HS-27A (cell line): ENCODE measurements around the gene IL13RA1.
A peak's percentile ranks its signal among the peaks of the same experiment; 100 is the strongest.
"Not testable (repeated sequence)": the region's sequence is repeated elsewhere in the genome, so short reads cannot be mapped to it uniquely, and the experiment has no call there.

Experiments used
- DNase-seq: peaks from one replicate; pipeline ENCODE4 v3.0.0-alpha.2; 2012; ENCODE audit warnings: low read depth, missing footprints

The IL13RA1 gene

DNA sequence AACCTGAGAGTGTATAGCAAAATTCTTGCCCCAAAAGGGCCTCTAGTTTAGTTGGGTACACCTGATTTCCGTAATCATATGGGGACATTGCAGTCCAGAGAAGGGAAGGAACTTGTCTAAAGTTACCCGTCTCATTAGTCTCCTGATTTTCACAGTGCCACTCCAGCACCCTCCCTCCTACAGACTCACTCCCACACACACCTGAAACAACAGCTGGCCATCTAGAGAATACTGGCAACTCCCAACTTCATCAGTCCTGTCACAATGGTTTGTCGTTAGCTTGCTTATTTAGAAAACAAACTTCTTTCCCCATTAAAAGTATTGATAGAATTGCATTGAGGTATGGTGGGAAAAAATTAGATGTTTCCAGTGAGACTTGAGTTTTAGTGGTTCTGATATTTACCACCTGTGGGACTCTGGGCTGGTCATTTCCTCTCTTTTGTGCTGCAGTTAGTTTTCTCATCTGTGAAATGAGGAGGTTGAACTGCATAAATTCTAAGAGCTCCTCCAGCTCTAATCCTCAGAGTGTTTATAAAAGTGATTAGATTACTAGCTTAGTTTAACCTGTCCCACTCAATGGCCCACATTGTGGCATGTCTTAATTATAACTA lies 1.7 kb downstream of the IL13RA1 start:
- no peak for DNase-seq

DNA sequence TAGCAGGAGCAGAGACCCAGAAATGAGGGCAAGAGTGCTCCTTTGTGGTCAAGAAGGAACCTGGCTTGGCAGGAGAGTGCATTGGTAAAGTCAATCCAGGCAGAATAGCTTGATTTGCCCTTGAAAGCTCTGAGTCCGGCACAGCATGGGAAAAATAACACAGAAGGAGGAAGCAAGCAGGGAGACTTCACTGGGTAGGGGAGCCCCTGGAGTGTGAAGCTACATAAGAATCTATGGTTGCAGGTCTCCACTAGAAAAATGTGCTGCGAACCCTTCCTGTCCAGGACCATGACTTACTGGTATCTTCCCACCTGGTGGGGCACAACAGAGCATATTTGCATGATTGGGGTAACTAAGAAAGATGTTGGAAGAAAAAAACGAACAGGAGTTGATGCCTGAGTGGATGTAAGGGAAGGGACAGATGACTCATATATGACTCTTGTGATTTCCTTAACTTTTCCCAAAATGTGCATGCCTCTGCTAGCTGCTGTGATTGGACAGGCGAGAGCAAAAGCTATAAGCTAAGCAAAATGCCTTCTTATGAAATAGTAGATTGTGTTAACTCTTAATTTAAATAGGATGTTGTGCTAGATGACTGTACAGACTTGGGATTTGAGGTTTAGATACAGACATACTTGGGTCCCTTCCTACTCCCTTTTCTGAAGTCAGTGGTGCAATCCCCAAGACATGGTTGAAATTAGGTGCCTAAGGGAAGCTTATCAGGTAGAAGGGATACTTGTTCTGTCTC lies 3.3 kb downstream of the IL13RA1 start:
- peak; percentile 46 for DNase-seq

DNA sequence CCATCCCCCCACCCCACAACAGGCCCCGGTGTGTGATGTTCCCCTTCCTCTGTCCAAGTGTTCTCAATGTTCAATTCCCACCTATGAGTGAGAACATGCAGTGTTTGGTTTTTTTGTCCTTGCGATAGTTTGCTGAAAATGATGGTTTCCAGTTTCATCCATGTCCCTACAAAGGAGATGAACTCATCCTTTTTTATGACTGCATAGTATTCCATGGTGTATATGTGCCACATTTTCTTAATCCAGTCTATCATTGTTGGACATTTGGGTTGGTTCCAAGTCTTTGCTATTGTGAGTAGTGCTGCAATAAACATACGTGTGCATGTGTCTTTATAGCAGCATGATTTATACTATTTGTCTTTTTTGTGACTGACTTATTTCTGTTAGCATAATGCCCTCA lies 5.1 kb downstream of the IL13RA1 start:
- not testable (repeated sequence) for DNase-seq

DNA sequence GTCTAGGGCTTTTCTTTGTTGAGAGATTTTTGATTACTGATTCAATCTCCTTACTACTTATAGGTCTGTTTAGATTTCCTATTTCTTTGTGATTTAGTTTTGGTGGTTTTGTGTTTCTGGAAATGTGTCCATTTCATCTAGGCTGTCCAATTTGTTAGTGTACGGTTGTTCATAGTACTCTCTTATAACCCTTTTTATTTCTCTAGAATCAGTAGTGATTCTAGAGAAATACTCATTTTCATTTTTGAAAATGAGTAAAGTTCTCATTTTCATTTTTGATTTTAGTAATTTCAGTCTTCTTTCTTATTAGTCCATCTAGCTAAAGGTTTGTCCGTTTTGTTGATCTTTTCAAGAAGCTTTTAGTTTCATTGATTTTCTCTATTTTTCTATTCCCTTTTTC lies 7.5 kb downstream of the IL13RA1 start:
- DNase-seq, result no peak

DNA sequence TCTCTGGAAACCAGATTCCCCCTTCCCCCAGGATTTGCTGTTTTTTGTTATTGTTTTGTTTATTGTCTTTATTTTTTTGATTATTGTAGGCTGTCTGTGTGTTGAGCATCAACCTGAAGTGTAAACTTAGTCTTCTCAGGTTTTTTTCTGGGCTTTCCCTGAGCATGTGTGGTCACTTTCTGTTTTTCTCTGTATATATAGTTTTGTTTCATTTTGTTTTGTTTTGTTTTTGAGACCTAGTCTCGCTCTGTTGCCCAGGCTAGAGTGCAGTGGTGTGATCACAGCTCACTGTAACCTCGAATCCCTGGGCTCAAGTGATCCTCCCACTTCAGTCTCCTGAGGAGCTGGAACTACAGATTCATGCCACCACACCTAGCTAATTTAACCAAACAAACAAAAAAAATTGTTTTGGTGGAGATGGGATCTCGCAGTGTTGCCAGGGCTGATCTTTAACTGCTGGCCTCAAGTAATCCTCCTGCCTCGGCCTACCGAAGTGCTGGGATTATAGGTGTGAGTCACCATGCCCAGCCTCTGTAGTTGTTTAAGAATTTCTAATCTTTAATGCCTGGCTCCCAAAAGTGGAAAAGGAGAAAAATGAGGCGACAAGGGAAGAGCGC lies 9.1 kb downstream of the IL13RA1 start:
- no peak for DNase-seq

DNA sequence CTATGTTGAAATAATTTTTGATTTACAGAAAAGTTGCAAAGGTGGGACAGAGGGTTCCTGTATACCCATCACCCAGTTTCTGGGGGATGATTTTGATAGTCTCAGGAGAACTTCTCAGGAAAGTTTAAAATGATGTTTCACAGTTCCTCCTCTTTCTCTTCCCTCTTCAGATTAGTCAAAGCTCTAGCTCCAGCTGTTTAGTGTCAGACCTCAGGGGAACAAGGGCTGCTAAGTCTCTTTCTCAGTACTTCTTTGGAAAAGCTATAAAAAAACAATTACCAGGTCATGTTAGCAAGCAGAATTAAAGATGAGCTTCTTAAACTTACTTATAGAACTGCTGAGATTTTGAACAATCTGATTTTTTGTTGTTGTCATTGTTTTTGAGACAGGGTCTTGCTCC lies 12.2 kb downstream of the IL13RA1 start:
- no peak for DNase-seq

DNA sequence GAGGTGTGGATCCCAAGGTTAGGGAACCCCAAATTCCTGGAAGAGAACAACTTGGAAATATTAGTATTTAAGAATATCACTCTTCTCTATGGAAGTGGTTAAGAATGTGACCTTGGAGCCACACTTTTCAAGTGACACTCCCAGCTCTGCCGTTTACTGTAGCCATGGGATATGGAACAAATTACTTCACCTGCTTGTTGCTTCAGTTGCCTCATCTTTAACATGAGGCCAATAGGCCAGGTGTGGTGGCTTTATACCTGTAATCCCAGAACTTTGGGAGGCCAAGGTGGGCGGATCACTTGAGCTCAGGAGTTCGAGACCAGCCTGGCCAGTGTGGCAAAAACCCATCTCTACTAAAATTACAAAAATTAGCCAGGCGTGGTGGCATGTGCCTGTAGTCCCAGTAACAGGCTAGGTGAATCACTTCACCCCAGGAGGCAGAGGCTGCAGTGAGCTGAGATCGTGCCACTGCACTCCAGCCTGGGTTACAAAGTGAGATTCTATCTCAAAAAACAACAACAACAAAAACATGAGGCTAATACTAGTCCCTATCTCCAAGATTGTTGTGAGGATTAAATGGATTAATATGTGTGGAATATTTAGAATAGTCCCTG lies 13.0 kb downstream of the IL13RA1 start:
- no peak for DNase-seq

DNA sequence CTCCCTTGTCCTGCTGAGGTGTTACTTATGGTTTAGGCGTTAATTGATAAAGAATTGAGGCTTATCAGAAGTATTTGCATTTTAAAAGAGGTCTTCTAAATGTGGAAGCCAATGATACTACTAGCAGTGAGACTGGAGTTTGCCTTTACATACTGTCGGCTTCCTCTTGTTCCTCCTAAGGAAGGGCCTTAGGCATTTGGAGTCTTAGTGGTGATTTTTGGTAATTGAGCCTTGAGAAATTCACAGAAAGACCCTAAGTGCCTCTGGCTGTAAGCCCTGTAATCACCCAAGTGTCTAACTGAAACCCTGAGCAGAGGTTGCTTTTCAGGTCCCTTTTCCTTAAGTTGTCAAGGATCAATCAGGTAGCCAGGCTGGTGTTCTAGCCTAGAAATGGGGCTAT lies 14.8 kb downstream of the IL13RA1 start:
- no peak for DNase-seq

DNA sequence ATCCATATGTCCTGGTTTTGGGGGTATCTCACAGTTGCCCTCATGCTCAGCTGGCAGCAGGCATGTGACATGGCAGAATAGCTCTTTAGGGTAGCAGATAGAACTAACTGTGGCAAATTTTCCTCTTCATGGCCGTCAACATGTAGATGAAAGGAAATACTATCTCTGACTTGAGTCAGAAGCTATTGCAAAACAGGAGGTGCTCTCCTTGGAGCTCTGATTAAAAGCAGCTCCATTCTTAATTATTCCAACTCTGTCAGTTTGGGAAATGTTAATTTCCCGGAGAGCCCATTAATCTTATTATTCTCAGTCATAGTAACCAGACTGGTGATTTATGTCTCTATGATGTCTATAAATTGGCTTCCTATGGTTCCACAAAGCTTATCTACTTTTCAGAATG lies 18.2 kb downstream of the IL13RA1 start:
- no peak for DNase-seq

DNA sequence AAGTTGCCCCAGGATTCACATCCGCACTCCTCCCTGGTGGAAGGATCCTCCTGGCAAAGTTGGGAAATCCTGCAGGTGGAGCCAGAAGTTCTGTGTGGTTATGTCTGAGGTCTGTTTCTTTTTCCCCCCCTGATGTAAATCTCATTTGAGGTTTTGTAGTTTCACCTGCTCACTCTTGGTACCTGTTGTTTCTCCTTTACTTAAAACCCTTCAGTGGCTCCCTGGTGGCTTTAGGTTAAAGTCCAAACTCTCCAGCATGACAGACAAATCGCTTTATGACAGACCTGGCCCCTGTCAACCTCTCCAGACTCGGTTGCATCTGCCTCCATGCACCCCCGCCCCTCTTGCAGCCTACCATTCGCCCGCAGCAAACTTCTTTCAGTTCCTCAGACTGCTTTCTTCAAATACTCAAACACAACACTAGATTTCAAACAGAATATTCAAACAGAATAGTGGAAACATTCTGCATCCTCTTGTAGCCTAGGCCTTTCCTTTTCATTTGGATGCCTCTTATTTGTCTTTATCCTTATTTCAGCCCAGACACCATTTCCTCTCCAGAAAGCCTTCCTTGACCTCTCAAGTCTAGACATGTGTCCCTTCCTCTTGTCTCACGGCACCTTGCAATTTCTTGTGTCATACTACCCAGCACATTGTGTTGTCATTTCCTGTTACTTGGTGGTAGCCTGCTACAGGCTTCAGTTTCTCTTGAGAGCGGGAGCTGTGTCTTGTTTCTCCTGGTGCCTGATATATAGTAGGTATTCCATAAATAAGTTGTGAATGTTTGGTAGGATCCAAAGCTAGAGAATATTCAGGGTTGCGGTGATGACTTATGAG lies 24.8 kb downstream of the IL13RA1 start:
- DNase-seq, result no peak

DNA sequence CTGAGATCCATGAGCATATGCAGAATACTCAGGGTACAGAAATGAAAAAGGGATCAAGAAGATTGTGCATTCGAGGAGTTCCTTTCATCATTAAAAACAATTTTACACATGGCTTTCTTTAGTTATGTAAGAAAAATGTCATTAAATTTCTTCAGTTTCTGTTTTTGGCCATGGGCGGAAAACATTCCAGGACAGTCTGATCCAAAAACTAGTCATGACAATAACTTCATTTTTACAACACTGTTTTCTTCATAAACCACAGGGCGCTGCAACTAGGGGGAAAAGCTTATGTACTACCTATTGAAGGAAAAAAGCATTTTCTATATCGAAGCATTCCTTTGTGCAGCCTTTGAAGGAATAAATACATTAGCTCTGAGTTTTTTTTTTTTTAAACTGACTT lies 28.2 kb downstream of the IL13RA1 start:
- DNase-seq, result no peak

DNA sequence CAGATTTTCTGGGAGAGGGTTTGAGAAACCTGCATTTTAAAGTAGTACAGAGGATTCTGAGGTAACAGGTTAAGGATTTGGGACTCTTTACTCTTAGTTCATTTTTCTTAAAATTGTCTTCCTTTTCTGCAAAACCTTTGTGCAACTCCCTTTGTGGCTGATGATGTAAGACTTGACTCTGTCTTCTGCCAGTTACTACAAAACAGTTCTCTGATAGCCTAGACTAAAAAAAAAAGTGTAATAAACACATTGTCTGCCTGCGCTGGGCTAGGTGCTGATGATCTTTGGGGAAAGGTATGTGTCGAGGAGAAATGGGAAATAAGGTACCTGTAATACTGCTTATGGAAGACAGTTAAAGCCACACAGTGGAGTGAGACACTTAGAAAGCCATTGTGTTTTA lies 28.7 kb downstream of the IL13RA1 start:
- DNase-seq, result no peak

DNA sequence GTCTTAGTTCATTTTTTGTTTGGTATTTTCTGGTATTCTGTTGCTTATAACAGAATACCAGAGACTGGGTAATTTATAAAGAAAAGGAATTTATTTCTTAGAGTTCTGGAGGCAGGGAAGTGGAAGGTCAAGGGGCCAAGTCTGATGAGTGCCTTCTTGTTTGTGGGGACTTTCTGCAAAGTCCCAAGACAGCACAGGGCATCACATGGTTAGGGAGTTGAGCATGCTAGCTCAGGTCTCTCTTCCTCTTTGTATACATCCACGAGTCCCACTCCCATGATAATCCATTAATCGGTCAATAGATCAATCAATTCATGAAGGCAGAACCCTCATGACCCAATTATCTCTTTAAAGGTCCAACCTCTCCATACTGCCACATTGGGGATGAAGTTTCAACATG lies 31.1 kb downstream of the IL13RA1 start:
- DNase-seq, result no peak

DNA sequence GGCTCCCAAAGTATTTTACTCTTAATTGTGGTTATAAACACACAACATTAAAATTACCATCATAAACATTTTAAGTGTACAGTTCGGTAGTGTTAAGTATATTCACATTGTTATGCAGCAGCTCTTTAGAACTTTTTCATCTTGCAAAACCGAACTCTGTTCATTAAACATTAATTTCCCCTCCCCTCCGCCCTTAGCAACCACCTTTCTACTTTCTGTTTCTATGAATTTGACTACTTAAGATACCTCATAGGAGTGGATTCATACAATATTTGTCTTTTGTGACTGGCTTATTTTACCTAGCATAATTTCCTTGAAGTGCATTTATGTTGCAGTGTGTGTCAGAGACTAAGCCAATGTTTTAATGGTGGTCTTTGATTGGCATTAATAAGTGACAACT lies 32.6 kb downstream of the IL13RA1 start:
- DNase-seq, result no peak

DNA sequence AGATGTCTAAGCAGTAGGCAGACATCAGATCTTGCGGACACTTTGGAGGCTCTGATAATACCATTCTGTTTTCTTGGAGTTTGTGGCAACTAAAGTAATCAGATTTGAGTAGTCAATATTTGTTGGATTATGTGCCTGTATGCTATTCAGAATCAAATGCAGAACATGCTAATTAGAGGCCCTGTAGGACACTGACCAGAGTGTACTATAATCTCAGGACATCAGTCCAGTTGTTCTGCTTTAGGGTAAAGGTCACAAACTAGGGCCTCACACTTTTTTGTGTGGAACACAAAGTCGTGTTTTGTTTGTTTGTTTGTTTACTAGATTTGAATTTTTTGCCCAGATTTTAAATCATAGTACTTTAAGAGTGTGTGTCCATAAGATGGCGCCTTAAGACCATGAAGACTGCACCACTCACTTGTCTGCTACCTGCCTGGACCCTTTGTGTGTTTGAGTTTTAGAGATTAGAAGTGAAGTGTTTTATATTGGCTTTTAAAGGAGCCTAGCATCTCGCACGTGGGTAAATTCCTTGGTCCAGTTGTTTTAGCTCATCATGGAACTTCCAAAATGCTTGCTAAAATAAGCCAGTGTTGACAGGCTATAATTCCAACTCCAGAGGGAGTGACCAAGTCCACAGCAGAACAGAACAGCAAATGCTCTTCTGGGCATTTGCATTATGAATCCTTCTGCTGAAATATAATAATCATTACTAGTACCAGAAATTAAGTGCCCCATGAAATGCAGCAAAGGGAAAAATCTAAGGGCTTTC lies 34.7 kb downstream of the IL13RA1 start:
- no peak for DNase-seq

DNA sequence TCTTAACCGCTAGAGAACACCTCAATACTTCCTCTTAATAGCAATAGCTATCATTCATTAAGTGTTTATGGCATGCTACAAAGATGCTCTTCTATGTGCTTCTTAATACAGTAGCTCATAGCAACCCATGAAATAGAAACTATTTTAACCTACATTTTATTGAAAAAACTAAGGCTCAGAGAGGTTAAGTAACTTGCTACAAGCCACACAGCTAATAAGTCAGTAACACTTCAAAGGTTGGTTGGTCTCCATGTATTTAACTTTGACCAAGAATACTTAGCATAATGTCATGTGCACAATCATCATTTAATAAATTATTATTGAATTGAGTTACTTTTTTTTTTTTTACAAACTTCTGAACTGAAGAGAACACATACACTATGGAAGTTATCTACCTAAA lies 36.1 kb downstream of the IL13RA1 start:
- no peak for DNase-seq

DNA sequence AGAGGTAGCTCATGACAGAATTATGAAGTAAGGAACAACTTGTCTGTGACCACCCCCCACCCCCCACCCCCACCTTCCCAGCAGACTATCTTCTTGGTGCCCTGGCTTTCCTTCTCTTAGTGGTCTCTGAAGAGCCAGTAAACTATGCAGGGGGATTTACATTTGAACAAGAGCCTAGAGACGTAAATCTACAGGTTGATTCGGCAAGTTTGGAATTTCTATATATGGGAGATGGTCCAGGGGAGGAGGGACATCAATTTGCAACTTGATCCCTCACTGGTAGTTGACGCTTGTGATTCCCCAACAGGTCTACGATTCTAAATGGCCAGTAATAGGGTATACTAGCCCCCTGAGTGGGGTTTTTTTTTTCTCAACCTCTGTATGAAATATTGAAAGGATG lies 36.7 kb downstream of the IL13RA1 start:
- no peak for DNase-seq

DNA sequence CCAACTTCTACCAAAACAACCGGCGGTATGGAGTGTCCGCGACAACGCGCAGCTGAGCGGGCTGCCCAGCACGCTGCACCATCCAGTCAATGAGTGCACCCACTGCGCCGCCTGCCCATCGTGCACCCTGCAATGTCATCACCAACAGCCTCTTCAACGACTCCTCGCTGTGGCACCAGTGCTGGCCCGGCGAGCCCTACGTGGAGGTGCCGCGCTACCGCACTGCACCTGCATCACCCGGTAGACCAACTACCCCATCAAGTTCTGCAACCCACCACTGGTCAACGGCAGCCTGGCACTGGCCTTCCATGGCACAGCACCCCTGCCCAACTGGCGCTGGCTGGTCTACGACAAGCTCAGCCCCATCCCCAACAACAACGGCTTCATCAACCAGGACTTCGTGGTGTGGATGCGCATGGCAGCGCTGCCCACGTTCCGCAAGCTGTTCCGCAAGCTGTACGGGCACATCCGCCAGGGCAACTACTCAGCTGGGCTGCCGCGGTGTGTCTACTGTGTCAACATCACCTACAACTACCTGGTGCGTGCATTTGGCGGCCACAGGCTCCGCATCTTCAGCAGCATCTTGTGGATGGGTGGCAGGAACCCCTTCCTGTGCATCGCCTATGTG lies 42.8 kb downstream of the IL13RA1 start:
- DNase-seq, result no peak

DNA sequence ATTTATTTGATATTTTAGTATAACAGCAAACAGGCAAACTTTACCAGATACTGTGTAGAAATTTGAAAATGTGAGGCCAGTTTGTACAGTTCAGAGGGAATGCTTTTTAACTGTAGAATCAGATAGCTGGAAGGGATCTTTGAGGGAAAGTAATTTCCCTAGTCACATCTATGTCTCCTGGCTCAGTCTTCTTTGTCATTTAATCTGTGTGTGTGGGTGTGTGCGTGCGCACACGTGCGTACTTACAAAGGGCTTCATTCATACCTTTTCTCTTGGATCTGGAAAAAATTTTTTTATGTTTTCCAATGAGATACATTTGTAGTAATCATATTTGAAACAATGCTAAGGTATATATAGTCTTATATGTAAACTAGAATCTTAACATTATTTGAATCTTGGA lies 44.6 kb downstream of the IL13RA1 start:
- DNase-seq, result no peak

DNA sequence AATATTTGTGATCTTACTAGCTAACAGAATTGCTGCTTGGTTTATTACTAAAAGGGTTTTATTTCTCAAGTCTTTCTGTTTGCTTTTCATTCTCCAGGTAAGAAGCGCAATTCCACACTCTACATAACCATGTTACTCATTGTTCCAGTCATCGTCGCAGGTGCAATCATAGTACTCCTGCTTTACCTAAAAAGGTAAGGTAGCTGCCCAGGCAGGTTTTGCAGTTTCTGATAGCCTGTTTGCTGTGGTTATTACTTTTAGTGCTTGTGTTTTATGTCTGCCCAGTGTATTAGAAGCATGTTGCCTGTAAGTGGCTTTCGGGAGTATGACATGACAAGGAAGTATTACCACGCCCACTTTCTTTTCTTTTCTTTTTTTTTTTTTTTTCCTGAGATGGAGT lies 46.4 kb downstream of the IL13RA1 start:
- DNase-seq, result no peak

DNA sequence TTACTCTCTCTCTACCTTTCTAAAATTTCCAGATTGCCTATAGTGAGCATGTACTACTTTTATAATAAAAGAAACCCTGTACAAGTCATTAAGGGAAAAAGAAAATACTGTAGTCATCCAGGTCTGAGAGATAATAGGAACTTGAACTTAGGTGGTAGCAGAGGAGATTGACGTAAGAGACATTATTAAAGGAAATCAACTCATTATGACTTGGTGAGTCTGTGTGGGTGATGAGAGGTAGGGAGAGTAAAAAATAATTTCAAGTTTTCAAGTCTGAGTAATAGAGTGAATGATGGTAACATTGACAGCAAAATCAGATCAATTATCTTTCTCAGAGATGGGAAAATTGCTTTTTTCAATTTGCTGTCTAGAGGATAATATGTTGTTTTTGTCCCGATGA lies 52.2 kb downstream of the IL13RA1 start:
- DNase-seq, result no peak
